HG02970 (cell line): ENCODE results near the gene PTPRE.

Source experiments
- ATAC-seq: cut with Tn5 transposase; IDR thresholded peaks from one replicate; pipeline ENCODE4 v1.9.1; 2021; ENCODE audit warnings: mild to moderate bottlenecking, moderate library complexity, moderate number of reproducible peaks; ENCODE audit not compliant: unreplicated experiment, low FRiP score

PTPRE gene

DNA sequence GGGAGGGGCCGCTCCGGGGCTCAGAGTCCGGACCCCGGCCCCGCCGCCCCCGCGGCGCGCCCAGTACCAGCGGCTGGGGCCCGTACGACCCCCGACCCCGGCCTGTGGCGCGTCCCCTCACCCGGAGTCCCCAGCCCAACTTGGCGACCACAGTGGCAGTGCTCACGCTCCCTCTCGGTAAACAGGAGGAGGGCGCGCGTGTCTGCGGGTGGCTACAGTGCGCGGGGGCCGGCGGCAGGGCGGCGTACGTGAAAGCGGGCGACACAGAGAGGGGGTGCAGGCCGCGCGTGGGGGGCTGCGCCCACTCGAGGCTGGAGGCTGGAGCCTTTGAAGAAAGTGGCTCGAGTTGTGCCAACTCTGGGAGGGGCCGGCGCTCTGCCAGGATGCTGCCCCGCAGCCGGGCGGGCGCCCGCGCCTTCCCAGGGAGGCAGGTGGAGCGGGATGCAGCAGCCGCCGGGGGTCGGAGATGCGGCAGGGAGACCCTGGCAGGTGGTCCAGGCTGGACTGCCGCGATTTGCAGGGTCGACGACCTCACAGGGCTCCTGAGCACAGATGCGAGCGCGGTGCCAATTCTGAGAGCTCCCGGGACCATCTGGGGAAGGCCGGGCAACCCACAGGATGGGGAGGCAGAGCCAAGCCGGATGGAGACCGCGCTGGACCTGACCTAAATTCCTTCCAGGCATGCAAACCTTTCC, 655 bp downstream of the PTPRE start:
- ATAC-seq = no peak

DNA sequence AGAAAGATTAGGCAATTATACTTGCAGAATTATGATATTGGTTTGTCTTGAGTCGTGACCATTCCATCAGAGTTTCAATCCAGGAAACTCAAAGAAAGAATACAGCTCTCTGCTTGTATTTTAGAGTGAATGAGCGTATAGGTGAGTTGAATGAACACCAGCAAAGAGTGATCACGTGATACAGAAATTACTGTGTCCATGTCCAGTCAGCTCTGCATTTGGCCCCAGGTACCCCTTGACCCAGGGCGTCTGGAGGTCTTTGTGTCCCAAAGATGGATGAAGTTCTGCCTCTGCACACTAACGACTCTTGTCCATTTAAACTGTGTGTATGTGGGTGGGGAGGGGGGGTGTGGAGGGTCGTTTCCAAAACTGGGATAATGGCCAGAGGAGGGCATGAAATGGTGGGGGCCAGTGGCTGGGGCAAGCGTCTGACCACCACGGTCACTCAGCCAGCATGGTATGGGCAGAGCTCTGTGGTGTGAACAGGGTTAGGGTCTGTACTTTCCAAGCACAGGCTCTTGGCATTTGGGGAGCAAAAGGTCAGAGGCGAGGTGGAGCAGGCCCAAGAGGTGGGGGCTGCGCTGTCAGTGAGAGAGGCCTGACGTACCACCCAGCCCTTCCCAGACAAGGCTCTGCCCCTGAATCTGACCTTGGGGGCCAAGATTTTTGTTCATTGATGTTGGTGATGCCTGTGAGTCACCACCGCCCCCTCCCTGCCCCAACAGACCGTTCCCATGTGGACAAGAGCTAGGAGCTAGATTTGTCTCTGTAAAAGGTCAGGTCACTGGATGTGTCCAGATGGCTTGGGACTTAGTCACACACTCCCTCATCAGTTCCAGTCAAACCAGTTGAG, 1.4 kb downstream of the PTPRE start:
- ATAC-seq = no peak

DNA sequence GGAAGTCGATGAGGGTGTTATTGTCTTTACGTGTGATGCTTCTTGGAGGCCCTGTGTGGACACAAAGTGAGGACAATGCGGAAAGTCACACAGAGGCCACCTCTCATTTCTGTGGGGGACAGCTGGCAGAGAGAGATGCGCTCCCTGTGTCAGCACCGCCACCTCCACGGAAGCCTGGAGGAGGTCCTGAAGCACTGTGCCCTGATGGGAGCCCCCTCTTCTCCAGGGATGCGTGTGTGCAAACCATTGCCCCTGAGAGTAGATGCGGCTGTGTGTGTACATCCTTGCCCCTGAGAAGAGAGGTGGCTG, 2.0 kb downstream of the PTPRE start:
- no peak for ATAC-seq

DNA sequence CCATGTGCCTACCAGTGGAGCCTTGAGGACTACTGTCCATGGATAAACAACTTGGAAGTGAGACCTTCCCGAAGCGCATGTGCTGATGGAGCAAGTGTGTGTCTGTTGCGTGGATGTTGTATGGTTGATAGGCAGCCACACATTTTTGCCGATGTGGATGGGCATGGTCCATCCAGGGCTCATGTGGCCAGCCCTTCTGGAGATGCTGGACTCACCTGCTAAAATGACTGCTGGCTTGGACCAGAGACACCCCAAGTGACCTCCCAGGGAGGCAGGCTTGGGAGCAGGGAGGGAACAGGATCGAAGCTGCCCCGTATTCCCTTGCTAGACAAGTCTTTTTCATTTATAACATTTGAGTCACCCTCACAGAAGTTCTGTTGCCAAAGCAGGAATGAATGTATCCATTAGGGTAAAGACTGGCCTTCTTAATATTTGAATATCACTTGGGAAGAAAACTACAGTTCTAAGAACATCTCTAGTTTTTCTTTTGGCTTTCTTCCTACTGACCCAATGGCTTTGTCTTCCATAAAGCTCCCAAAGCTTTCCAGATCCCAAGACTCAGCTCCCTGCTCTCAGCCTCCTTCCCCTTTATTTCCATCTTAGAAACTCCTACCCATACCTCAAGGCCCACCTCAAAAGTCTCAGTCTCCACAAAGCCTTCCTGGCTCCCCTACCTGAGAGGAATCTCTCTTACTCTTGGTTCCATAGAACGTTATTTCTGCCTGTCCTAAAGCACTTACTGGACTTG, 3.0 kb downstream of the PTPRE start:
- no peak for ATAC-seq

DNA sequence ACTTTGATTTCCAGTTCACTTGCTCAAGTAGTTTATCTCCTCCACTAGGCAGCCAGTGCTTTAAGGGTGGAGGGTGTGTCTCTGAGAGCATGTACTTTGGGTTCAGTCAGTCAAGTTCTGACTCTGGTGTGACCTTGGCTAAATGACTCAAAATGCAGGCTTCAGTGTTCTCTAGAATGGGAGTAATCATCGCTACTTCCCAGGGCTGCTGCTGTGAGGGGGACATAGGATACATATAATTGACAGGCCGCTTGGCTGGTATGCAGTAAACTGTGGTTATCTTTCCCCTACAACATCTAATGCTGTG, 3.5 kb downstream of the PTPRE start:
- ATAC-seq = no peak

DNA sequence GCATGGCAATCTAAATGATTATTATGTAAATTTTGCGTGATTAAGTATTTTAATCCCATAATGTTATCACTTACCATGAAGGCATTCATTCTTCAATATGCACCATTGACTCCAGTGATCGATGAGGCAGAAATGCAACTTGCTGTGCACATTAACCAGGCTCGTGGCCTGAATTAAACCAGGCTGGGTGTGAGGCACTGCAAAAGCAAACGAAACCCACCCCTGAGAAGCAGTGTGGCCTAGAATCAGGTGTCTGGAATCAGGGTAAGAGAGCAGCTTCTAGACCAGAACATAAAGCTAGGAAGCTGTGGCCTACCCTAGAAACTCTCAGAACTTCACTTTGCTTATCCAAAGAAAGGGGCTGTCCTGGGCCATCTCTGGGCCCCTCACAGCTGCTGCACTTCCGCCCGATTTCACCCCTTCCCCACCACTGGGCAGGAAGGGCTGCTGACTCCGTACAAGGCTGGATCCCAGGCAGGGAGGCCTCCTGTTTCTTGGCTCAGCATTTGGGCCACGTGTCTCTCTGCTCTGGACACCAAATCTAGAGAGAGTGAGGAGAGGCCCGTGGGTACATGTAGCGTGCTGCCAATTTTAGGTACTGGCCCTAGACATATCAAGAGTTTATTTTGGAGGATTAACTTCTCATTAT, 4.4 kb downstream of the PTPRE start:
- no peak for ATAC-seq

DNA sequence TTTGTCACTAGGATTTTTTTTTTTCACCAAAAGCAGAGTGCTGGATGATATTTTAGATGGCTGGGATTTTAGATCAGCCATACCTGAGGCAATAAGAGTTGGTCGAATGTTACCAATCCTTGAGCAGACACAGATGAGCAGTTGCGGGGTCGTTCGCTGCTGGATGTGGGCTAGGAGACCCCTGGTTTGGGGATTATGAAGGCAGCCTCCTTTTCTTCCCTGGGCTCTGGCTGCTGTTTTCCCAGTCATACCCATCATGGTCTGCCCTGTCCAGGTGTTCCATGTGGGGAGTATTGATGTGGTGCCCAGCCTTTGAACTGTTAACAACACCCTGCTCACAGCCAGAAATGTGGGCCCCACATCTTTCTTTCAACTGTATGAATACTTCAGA, 5.0 kb downstream of the PTPRE start:
- no peak for ATAC-seq

DNA sequence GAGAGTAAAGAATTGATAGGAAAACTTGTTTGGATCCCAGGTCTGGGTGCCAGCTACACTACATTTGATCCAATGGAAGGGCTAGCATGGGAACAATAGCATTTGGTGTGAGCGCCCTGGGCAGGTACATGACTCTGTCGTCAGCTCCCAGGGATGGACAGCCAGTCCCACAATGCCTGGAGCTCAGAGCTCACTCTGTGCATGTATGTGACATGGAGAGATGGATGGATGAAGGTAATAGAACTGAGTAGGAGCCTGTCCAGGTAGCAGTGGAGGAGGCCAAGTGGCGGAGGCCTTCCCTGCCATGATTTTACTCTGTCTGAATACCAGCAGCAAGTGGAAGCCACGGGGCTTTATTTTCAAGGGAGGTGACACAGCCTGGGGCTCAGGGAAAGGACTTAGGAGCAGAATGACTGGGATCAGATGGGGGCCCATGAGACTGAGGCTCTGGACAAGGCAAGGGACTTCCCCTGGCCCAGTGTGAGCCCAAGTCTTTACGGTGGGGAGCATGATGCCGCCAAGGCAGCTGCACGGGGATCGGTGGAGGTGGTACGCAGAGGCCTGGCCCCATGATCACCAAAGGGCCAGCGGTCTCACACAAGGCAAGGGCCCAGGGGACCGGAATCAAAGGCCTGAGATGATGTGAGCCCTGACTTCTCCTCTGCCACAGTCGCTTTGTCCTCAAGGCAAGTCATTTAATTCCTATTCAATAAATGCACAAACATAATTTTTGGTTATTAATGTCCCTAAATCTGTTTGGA, 5.9 kb downstream of the PTPRE start:
- ATAC-seq = no peak

DNA sequence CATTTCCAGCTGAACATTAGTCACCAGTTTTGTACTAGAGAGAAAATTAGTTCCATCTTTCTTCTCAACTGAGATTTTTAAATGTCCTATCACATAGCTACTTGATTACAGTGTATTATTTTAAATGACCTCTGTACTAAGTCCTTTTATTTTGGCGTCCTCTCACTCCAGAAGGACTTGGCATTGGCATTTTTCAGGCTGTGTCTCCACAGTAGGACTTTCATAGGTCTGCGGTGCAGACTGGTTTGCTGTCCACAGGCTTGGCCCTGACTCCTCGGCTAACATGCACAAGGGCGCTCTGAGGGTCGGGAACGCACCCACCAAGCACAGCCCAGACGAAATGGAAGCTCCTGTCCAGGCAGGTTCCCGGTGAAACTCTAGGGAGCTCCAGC, 6.5 kb downstream of the PTPRE start:
- ATAC-seq = no peak

DNA sequence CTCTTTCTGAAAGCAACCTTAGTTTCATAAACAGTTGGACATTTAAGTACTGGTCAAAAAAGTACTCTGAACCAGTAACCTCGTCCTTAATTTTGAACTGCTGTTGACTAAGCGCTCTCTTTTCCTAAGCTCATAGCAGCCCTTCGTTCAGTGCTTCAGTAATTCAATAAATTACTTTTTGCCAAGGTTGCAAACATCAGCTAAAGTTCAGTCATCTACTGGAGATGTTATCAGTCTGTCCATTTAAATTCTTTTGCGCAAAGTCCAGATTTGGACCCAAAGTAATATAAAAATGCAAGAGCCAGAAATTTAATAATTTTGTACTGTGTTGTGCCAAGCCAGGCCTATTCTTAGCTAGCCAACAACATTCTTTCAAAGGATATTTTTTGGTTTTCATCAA, 8.4 kb downstream of the PTPRE start:
- ATAC-seq = no peak

DNA sequence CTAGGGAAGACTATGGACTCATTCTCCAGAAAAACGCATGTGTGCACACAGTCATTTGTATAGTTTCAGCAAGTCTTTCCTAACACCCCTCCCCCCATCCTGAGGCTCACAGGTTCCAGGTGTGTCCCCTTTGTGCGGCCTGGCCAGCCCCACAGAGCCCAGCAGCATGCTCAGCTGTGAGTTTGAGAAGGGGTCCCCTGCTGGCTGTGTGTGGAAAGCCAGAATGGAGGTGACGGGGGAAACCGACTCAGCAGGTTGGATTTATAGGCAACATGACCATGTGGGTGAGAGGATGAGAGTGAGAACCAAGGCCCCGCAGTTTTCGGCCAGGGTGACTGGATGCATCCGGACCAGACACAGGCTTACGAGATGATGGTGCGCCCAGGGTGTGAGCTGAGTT, 9.9 kb downstream of the PTPRE start:
- no peak for ATAC-seq

DNA sequence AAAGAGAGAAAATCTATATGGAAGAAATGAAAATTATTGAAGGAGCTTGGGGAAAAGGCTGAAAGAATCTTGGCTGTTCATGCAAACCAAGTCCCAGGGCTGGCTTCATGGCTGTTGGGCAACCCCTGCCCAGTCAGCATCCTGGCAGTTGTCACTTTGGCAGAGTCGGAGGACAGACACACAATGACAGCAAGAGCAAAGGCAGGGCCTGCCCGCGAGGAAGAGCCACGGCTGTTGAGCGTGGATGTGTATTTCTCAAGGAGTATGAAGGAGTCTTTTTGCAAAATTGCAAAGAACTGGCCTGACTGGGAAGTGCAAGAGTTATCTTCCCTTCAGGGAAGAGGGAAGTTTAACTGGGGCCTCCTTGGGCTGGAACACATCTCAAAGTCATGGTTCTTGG, 11.7 kb downstream of the PTPRE start:
- ATAC-seq = no peak

DNA sequence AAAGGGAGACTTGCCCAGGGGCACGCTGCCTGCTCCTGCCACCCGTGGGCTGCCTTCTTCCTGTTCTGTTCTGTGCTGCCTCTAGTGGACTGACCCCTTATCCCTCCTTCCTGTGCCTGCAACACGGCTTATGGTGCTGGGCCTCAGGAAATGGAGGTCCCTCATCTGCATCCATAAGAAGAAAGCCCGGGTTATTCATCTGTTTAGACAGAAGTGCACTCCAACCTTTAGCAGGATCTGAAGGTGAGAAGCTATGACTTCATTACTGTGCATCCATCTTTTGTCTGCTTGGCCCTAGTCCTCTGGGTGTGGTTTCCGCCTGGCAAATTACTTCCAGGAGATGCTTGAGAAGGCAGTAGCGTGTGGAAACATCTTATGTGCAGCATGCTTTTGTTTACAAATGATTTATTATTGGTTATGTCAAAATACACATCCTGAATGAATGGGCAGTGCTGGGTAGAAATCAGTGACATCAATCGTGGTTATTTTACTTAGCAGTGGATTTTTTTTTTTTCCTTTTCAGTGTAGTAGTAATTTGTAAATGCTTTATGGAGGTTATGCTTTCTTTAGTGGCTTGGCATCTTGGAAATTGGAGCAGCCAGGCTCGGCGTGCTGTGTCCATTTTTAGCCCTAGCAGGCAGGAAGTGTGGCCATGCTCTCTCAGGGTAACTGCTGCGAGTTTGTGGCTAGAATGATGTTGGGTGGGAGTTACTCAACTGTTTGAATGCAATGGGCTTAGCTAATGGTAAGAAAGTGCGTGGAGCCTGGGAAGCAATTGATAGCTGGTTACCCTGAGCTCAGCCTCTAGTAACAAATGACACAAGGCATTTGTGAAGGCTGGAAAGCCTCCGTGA, 12.7 kb downstream of the PTPRE start:
- ATAC-seq = no peak

DNA sequence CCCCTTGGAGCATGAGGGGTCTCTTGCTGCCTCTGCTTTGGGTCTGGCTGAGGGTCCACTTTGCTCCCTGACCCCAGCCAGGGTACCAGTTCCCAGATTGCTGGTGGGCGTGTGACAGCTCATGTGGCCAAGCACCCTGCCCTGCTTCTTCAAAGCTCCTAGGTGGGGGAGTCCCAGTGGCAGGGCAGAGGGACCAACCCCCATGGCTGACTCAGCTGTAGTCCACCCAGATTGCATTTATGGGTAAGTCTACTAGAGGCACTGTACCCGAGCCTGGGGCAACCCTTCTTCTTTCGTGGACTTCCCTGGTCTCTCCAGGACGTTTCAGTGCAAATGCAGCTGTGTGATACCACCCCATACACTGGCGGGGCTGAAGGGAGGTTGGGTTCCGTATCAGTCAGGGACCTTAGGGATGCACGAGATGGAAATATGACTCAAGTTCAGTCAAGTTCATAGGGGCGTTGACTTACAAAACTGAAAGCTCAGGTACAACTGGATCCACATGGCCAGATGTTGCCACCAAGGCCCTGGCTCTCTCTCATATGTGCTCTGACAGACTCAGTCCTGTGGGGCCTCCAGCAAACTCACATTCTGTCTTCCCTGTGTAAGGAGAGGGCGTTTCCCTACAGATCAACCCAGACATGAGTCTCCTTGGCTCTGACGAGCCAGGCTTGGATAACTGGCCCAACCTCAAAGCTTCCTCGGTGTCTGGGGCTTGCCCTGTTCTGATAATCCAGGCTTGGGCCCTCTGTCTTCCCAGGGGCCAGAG, 13.6 kb downstream of the PTPRE start:
- ATAC-seq = no peak

DNA sequence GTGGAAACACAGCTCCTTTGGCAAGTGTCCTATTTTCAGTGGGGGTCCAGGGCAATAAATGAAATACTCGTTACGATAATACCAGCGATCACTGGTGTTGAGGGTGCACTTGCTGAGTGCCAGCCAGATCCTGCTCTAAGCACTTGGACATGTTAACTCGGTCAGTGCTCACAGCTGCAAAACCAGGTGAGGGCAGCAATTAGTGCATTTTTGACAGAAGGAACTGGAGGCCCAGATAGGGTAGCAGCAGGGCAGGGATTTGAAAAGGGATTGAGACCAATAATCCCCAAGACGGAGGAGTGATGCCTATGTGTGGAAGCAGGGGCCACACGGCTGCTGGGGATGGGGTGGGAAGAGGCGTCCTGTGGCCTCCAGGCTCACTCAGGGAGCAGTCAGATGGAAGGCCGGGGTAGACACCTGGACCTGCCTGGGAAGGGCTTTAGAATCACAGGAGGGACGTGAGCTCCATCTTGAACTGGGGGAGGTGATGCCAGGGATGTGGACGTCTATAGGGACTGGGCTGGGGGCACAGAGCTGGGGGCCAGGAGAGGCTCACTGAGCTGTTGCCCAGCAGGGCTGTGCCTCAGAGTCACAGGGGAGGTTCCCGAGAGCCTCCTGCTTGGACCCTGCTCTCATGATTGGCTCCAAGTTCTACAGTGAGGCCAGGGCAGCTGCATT, 14.3 kb downstream of the PTPRE start:
- ATAC-seq = no peak

DNA sequence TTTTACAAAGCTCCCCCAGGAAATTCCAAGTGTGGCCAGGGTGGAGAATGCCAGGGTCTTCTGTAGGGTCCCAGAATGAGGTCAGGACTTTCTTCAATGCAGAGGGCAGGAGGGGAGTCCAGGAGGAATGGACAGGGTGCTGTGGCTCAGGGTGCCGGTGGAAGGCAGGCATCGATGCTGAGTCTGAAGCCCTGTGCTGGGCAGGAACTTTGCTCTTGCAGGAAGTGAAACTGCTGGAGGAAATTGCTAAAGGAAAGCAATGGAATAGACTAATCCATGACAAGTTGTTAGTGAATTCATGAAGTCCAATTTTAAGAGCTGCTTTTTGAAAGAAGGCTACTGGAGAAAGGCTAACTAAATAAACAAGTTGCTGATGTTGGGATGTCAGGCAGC, 14.8 kb downstream of the PTPRE start:
- ATAC-seq = no peak

DNA sequence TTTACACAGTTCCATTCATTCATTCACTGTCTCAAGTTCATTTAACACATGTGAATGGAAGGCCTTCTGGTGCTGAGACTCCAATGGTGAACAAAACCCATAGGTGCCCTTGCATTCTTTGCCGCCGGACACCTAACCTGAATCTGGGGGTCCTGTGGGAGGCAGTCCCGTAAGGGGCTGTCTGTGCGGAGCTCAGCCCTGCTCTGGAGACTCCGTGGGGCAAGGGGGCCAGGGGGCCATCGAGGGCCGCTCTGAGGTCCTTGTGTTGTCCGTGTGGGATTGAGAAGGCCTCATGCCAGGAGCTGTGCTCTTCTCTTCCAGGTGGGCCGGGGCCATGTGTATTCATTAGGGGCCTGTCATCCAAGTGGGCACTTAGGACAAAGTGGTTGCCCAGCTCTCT, 15.3 kb downstream of the PTPRE start:
- no peak for ATAC-seq

DNA sequence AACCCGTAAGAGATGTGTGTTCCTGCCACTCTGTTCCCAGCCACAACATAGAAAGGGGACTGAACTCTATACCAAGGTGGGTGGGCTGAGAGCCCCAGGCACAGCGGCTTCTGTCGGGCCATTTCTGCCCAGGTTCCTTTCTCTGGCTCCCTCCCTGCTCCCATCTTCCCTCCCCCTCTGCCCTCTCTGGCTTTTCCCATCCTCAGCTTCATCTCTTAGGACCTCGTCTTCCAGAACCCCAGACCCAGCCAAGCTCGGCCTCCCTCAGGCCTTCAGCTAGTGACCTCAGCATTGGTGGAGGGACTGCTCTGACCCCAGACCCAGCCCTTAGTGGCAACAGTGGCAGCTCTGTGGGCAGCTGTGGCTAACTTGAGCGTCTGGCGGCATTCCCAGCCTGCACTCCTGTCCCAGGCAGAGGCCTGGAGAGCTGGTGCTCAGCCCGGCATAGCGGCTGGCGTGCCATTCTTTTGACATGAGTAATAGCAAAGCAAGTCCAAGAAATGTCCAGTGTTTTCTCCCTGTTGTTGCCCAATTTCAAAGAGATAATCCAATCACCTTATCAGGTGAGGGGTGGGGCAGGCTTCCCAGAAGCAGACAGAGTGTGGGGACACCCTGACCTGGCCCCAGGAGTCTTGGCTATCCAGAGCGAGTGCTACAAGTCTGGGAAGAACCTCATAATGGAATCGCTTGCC, 15.9 kb downstream of the PTPRE start:
- ATAC-seq = no peak
